ENCODE measurements around the gene DENND5A.

DENND5A gene

DNA sequence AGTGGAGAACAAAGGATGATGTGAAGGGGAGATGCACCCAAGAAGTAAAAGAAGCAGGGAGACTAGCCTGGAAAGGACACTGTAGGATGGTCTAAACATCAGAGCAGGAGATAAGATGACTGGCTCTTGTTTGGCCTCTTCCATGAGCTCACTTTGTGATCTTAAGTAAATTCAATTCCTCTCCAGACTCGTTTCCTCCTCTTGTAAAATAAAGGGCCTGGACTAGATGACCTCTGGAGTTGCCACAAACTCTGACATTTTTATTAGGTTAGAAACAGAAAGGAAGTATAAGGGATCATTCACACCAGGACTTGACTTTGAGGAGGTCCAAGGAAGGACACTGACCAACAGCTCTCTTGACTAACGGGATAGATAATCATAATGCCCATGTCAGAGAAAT, 113.5 kb downstream of the DENND5A start:
- TF ChIP-seq, protein P1, sequence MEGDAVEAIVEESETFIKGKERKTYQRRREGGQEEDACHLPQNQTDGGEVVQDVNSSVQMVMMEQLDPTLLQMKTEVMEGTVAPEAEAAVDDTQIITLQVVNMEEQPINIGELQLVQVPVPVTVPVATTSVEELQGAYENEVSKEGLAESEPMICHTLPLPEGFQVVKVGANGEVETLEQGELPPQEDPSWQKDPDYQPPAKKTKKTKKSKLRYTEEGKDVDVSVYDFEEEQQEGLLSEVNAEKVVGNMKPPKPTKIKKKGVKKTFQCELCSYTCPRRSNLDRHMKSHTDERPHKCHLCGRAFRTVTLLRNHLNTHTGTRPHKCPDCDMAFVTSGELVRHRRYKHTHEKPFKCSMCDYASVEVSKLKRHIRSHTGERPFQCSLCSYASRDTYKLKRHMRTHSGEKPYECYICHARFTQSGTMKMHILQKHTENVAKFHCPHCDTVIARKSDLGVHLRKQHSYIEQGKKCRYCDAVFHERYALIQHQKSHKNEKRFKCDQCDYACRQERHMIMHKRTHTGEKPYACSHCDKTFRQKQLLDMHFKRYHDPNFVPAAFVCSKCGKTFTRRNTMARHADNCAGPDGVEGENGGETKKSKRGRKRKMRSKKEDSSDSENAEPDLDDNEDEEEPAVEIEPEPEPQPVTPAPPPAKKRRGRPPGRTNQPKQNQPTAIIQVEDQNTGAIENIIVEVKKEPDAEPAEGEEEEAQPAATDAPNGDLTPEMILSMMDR (conservative IDR thresholded peaks at IDR 0.05; ENCODE audit: low read length), result no peak
- H3K4me3 ChIP-seq (ENCODE audit: low read length), result no peak overlapping the region
- DNase-seq (ENCODE audit: low read depth), result no peak

DNA sequence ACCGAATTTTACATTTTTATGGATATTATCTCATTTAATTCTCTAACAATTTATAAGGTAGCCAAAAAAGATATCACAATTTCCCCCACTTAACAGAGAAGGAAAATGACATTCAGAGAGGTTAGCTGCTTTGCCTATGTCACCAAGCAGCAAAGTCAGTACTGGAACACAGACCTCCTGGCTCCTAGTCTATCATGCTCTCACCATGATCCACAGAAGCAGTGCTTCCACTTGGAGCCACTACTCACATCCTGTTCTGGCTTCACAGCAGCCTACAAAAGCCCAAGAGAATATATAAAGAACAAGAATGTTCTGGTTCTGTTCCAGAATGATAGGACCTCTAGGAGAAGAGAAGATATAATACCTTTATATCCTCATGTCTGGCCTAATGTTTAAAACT, 114.2 kb downstream of the DENND5A start:
- DNase-seq (ENCODE audit: low read depth), result no peak
- TF ChIP-seq, protein P1 (conservative IDR thresholded peaks at IDR 0.05; ENCODE audit: low read length), result no peak
- no peak overlapping the region for H3K4me3 ChIP-seq (ENCODE audit: low read length)

DNA sequence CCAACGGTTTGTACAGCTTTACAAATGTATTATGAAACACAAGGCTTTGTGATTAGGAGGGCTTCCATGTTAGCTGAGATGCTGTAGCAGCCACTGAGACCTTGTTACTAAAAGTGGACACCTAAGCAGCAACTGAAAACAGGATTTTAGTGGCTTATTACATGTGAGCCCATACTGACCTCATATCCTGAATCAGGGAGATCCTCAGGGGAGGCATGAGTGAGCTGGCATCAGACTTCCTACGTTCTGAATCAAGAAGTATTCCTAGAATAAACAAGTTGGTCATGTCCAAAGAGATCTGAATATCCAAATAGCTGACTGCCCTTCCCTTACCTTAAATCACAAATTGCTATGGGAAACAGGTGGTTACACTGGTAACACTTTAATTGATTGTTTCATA, 114.6 kb downstream of the DENND5A start:
- H3K4me3 ChIP-seq (ENCODE audit: low read length), result no peak overlapping the region
- peak; percentile 67 for DNase-seq (ENCODE audit: low read depth)
- TF ChIP-seq, protein P1 (conservative IDR thresholded peaks at IDR 0.05; ENCODE audit: low read length), result no peak

DNA sequence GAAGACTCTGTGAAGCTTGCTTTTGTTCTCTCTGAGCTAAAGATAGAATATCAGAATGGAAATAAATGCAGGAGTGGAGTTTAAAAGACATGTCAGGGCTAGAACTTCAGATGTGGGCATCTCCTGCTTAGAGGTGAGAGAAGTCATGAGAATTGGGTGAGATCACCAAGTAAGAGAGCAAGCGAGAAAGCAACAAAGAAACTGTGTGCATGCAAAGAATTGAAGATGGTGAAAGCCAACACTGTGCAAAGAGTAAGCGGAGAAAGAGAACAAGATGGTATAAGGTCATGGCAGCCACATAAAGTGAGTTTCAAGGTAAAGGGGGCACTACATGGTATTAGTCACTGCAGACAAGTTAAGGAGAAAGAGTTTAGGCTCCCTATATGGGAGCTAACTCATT, 116.4 kb downstream of the DENND5A start:
- TF ChIP-seq, protein P1 (conservative IDR thresholded peaks at IDR 0.05; ENCODE audit: low read length), result no peak
- no peak overlapping the region for H3K4me3 ChIP-seq (ENCODE audit: low read length)
- no peak for DNase-seq (ENCODE audit: low read depth)

DNA sequence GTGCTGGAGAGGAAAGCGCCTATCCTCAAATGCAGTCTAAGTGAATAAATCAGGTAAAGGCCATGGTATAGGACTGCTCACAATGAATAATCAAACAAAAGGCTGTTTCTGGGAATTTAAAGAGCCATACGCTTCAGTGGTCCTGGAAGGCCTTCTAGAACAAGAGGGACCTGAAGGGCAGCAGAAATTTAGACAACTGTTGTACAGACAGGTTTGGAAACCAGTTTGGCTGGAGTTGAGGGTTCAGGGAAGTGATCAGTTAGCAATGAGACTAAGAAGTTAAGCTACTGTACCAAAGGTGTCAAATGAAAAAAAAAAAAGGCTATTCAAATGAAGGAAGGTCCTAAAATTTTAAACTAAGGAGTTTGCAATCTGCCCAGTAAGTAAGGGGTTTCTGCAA, 117.1 kb downstream of the DENND5A start:
- H3K4me3 ChIP-seq (ENCODE audit: low read length), result no peak overlapping the region
- no peak for DNase-seq (ENCODE audit: low read depth)
- TF ChIP-seq, protein P1 (conservative IDR thresholded peaks at IDR 0.05; ENCODE audit: low read length), result no peak

DNA sequence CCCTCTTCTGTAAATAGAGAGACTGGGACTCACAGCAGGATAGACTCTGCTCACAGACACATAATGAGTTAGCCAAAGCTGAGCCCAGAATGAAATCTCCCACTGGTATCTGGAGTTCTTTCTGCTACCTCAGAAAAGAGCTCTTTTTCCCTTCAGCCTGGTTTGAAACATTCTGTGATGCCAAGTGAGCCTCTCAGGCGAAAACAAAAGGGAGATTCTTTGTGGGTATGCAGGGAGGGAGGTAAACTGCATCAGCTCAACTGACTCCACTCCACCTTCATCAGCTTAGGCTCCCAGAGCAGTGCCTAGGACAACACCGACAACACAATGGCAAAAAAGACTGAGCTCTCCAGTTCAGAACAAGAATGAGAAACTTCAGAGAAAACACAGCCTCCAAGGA, 118.7 kb downstream of the DENND5A start:
- no peak overlapping the region for H3K4me3 ChIP-seq (ENCODE audit: low read length)
- TF ChIP-seq, protein P1 (conservative IDR thresholded peaks at IDR 0.05; ENCODE audit: low read length), result no peak
- DNase-seq (ENCODE audit: low read depth), result no peak

DNA sequence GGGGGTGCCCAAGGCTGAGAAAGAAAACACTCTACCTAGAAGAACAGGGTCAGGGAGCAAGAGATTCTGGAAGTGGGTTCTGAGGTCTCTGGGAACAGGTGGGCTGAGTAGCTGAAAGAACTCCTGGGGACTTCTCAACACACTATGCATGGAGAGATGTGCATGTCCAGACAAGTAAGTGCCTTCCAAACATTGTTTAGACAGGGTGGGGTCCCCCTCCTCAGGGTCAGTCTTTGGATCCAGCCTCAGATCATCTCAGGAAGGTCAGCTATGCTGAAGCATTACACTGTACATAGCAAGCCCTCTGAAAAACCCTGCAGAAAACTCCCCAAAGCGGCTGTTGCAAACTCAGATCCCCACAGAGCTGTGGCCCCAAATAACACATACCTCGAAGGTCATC, 119.9 kb downstream of the DENND5A start:
- no peak for DNase-seq (ENCODE audit: low read depth)
- H3K4me3 ChIP-seq (ENCODE audit: low read length), result no peak overlapping the region
- TF ChIP-seq, protein P1 (conservative IDR thresholded peaks at IDR 0.05; ENCODE audit: low read length), result no peak

Measured in AG10803 (cell line).